SH-SY5Y (cell line): ENCODE results near the gene WDFY3.

Experiments used
- GATA2 ChIP-seq: IDR thresholded peaks from 2 replicates; pipeline ENCODE4 v1.6.1; 2011; ENCODE audit warnings: mild to moderate bottlenecking, low read depth, low read length
- GATA3 ChIP-seq: IDR thresholded peaks from 2 replicates; pipeline ENCODE4 v1.6.1; 2011; ENCODE audit warnings: low read depth, mild to moderate bottlenecking, low read length, moderate library complexity

- TF ChIP-seq GATA3 = no peak
- no peak for TF ChIP-seq GATA2
Measured at GRCh38 chr4:84718699-84719098, 247.8 kb downstream of the WDFY3 start.
